K562 (cell line): ENCODE measurements around the gene ERICH2. TPM values are rescaled to one million over a fixed set of nuclear protein-coding genes. Genes with fewer than 3 reads are reported as not detected.

ENCODE experiments used
- C11orf30 ChIP-seq: fragments of 450-650 bp; IDR thresholded peaks from 2 replicates; pipeline ENCODE4 v1.6.1; 2016; ENCODE audit warnings: low read depth, mild to moderate bottlenecking
- CCAR2 ChIP-seq: fragments of 200-400 bp; formaldehyde crosslinking; IDR thresholded peaks from 2 replicates; pipeline ENCODE4 v1.6.1; 2017; ENCODE audit warnings: mild to moderate bottlenecking, low read depth, low read length
- CEBPZ ChIP-seq: fragments of 150-350 bp; IDR thresholded peaks from 2 replicates; pipeline ENCODE4 v1.6.1; 2014; ENCODE audit warnings: low read depth, mild to moderate bottlenecking, low read length, borderline replicate concordance
- CREB3L1 ChIP-seq: fragments of 450-650 bp; IDR thresholded peaks from 2 replicates; pipeline ENCODE4 v1.6.1; 2014; ENCODE audit warnings: low read depth, mild to moderate bottlenecking, moderate library complexity, borderline replicate concordance
- ELF2 ChIP-seq: fragments of 250-450 bp; sonication (Bioruptor Pico); IDR thresholded peaks from 2 replicates; pipeline ENCODE4 v1.5.0; 2021; ENCODE audit warnings: mild to moderate bottlenecking
- KLF10 ChIP-seq: fragments of 250-450 bp; sonication (Bioruptor Pico); IDR thresholded peaks from 2 replicates; pipeline ENCODE4 v1.6.1; 2021; ENCODE audit warnings: matching md5 sums
- MED1 ChIP-seq: sonication (generic); formaldehyde crosslinking; IDR thresholded peaks from 2 replicates; pipeline ENCODE4 v1.8.1; 2023; ENCODE audit warnings: missing genetic modification reagents, borderline replicate concordance
- NCOA1 ChIP-seq: fragments of 450-650 bp; IDR thresholded peaks from 2 replicates; pipeline ENCODE4 v1.6.1; 2016; ENCODE audit warnings: low read depth
- NEUROD1 ChIP-seq: fragments of 150-350 bp; IDR thresholded peaks from 2 replicates; pipeline ENCODE4 v1.6.1; 2014; ENCODE audit warnings: borderline replicate concordance, low read length, low read depth; ENCODE audit not compliant: partially characterized antibody
- NFYB ChIP-seq: IDR thresholded peaks from 2 replicates; pipeline ENCODE4 v1.6.1; 2011; ENCODE audit warnings: mild to moderate bottlenecking, moderate library complexity; ENCODE audit not compliant: insufficient read length; ENCODE audit errors: extremely low read depth
- PTBP1 ChIP-seq: fragments of 200-400 bp; formaldehyde crosslinking; IDR thresholded peaks from 2 replicates; pipeline ENCODE4 v1.6.1; 2017; ENCODE audit warnings: low read depth, low read length
- SNAPC5 ChIP-seq: fragments of 250-450 bp; sonication (Bioruptor Pico); IDR thresholded peaks from 2 replicates; pipeline ENCODE4 v1.8.0; 2021; ENCODE audit warnings: moderate library complexity, mild to moderate bottlenecking, inconsistent platforms
- SOX6 ChIP-seq: fragments of 450-650 bp; IDR thresholded peaks from 2 replicates; pipeline ENCODE4 v1.6.1; 2014; ENCODE audit warnings: mild to moderate bottlenecking
- SPI1 ChIP-seq: IDR thresholded peaks from 2 replicates; pipeline ENCODE4 v1.6.1; 2011; ENCODE audit warnings: low read depth, low read length, control low read depth, borderline replicate concordance
- STAT5B ChIP-seq: fragments of 250-450 bp; sonication (Bioruptor Pico); IDR thresholded peaks from 2 replicates; pipeline ENCODE4 v1.8.0; 2021; ENCODE audit warnings: mild to moderate bottlenecking, inconsistent platforms
- TFAP4 ChIP-seq: sonication (generic); formaldehyde crosslinking; IDR thresholded peaks from 2 replicates; pipeline ENCODE4 v1.8.0; 2022; ENCODE audit warnings: missing genetic modification reagents, mild to moderate bottlenecking, moderate library complexity, borderline replicate concordance
- XRCC3 ChIP-seq: fragments of 450-650 bp; IDR thresholded peaks from 2 replicates; pipeline ENCODE4 v1.6.1; 2017; ENCODE audit warnings: mild to moderate bottlenecking, moderate library complexity
- ZNF282 ChIP-seq: sonication (generic); formaldehyde crosslinking; IDR thresholded peaks from 2 replicates; pipeline ENCODE4 v1.8.1; 2023; ENCODE audit warnings: missing genetic modification reagents
- ZNF347 ChIP-seq: fragments of 450-650 bp; formaldehyde crosslinking; IDR thresholded peaks from 2 replicates; pipeline ENCODE4 v1.4.0; 2020; ENCODE audit warnings: low read depth, mild to moderate bottlenecking, moderate library complexity
- ZNF444 ChIP-seq: fragments of 250-450 bp; sonication (Bioruptor Pico); IDR thresholded peaks from 2 replicates; pipeline ENCODE4 v1.4.0; 2020; ENCODE audit warnings: mild to moderate bottlenecking, moderate library complexity
- polyA plus RNA-seq, 8 experiments: library from polyadenylated mRNA; depleted of rRNA in 4 of 8; stranded (reverse) in 5 of 8; unstranded in 3 of 8; fragments of >200 nt; fragmentation: Nextera tagmentation in 2 of 8; fragmentation: Illumina TruSeq in 1 of 8; extraction: Ambion mirVana in 2 of 8; extraction: Trizol in 1 of 8; gene quantifications; 2 replicates each; pipeline versions ENCODE4 v1.2.1 to v1.2.3, GENCODE V29; 2011 to 2014; ENCODE audit warnings: inconsistent platforms in 1 of 8, missing spikeins in 1 of 8
- total RNA-seq, 7 experiments: library from RNA; depleted of rRNA in 6 of 7; stranded (reverse); fragments of >200 nt in 6 of 7; fragmentation: Illumina TruSeq in 2 of 7; extraction: Trizol in 2 of 7; gene quantifications; 2 replicates each; pipeline versions ENCODE4 v1.2.1 to v1.2.3, GENCODE V29; 2011 to 2021; ENCODE audit warnings: low replicate concordance in 1 of 7
- TF ChIP-seq, protein P1 (sequence below): fragments of 250-450 bp; sonication (Bioruptor Pico); IDR thresholded peaks from 2 replicates; pipeline ENCODE4 v1.4.0; 2020; ENCODE audit warnings: mild to moderate bottlenecking, moderate library complexity
- TF ChIP-seq, protein P2 (sequence below): fragments of 250-450 bp; sonication (Bioruptor Pico); IDR thresholded peaks from 2 replicates; pipeline ENCODE4 v1.9.0; 2021; ENCODE audit warnings: mild to moderate bottlenecking

ERICH2 gene
- total and polyA plus RNA-seq, 9 of the 15 experiments (the other 6 are each of a cell fraction or from before 2014, with no cell fraction given) = 0.85 to 2.4 (median 1.6) TPM

DNA sequence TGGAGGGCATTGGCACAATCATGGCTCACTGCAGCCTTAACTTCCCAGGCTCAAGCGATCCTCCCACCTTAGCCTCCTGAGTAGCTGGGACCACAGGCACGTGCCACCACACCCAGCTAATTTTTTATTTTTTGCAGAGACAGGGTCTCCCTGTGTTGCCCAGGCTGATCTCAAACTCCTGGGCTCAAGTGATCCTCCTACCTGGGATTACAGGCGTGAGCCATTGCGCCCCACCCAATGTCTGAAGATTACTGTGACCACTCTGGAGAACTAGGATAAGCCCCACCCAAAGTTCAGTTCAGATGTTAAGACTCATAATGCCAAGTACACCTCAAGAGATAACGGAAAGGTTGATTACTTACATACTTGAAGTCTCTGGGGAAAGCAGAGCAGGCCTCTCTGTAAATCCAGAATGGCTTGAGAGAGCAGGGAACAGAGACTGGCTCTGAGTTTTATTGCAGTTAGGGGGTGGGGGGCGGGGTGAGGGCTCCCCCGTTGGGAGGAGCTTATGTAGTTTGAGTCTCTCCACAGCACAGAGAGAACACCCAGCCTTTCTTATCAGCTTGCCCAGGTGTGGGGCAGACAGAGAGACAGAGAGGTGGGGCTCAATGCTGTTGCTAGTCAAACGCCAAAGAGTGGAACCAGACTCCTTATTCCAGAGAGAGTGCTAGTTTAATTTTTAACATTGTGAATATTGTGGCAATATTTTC, 26.5 kb upstream of the ERICH2 start (continued):
- peak; percentile 63; the same call in 1 of the 2 replicates for TF ChIP-seq SOX6
- no peak for TF ChIP-seq KLF10
- TF ChIP-seq XRCC3 = no peak
- TF ChIP-seq, protein P1, sequence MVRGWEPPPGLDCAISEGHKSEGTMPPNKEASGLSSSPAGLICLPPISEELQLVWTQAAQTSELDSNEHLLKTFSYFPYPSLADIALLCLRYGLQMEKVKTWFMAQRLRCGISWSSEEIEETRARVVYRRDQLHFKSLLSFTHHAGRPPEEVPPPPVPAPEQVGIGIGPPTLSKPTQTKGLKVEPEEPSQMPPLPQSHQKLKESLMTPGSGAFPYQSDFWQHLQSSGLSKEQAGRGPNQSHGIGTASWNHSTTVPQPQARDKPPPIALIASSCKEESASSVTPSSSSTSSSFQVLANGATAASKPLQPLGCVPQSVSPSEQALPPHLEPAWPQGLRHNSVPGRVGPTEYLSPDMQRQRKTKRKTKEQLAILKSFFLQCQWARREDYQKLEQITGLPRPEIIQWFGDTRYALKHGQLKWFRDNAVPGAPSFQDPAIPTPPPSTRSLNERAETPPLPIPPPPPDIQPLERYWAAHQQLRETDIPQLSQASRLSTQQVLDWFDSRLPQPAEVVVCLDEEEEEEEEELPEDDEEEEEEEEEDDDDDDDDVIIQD = no peak
- no peak for TF ChIP-seq STAT5B (CRISPR knock-in tag)
- no peak for TF ChIP-seq ZNF347 (CRISPR knock-in tag)
- TF ChIP-seq MED1 = no peak
- no peak for TF ChIP-seq CCAR2
- peak; percentile 66 for TF ChIP-seq TFAP4
- TF ChIP-seq ELF2 (CRISPR knock-in tag) = no peak
- TF ChIP-seq C11orf30 = no peak
- TF ChIP-seq CREB3L1 = no peak
- TF ChIP-seq PTBP1 = no peak
- TF ChIP-seq, protein P2, sequence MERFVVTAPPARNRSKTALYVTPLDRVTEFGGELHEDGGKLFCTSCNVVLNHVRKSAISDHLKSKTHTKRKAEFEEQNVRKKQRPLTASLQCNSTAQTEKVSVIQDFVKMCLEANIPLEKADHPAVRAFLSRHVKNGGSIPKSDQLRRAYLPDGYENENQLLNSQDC (CRISPR knock-in tag) = no peak
- peak; percentile 27; the same call in 1 of the 2 replicates for TF ChIP-seq NCOA1
- TF ChIP-seq NEUROD1 = no peak
- TF ChIP-seq CEBPZ = no peak
- TF ChIP-seq NFYB = no peak
- no peak for TF ChIP-seq SPI1
- TF ChIP-seq ZNF282 = no peak
- TF ChIP-seq ZNF444 (CRISPR knock-in tag) = no peak
- no peak for TF ChIP-seq SNAPC5 (CRISPR knock-in tag)
